AG08396 (cell line): ENCODE results near the gene SRSF3.
"Not testable (repeated sequence)": the region's sequence is repeated elsewhere in the genome, so short reads cannot be mapped to it uniquely, and the experiment has no call there.

ENCODE experiments used
- DNase-seq: peaks from one replicate; pipeline ENCODE4 v3.0.0; 2012; ENCODE audit warnings: low spot score, mixed read lengths

Gene SRSF3

GRCh38 chr6:36605143-36605542 is 11.0 kb downstream of the SRSF3 start:
- no peak for DNase-seq

- DNase-seq = no peak
Measured at GRCh38 chr6:36605560-36606391, 11.6 kb downstream of the SRSF3 start.

- not testable (repeated sequence) for DNase-seq
Measured at GRCh38 chr6:36607305-36607682, 13.1 kb downstream of the SRSF3 start.

- DNase-seq = no peak
Measured at GRCh38 chr6:36607683-36608386, 13.7 kb downstream of the SRSF3 start.

DNA sequence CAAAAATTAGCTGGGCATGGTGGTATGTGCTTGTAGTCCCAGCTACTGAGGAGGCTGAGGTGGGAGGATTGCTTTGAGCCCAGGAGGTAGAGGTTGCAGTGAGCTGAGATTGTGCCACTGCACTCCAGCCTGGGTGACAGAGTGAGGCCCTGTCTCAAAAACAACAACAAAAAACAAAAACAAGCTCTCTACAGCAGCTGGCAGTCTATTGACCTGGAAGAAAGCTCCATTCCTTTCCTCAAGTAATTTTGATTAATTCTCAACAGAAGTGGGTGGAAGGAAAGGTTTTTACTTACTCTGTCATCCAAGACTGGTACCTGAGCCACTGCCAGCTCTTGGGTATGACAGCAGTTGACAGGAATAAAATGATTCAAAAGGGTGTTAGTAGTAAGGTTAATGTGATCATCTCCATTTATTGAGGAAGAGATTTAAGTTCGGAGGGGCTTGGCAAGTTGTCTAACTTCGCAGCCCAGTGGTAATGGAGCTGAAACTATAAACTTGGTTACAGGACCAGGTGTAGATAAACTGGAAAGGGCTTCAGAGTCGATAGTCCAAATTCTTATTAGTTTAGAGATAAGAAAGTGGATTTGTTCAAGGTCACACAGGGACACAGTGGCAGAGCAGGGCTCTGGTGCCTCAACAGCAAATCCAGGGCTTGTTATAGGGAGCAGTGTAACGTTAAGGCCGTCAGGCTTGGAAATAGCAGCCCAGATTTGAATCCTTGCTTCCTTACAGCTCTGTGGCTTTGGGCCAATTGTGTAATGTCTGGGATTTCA is 14.8 kb downstream of the SRSF3 start:
- no peak for DNase-seq

GRCh38 chr6:36609582-36609981 is 15.4 kb downstream of the SRSF3 start:
- no peak for DNase-seq

GRCh38 chr6:36610041-36610955 is 16.1 kb downstream of the SRSF3 start:
- no peak for DNase-seq

DNA sequence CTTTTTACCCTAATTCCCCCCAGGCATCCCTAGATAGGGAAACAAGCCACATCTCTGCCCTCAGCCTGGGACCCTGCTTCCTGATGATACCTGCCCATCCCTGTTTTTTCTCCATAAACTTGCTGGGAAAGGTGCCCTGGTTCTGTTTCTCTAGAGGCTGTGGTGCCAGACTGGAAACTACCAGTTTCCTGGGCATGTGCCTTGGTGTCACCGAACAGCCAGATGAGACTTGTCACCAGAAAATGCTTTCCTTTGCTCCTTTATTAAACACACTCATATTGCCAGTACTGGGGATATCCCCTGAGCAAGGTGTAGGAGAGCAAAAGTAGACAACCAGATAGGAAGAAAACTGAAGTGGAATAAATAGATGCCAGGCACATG is 16.8 kb downstream of the SRSF3 start:
- DNase-seq = no peak

DNA sequence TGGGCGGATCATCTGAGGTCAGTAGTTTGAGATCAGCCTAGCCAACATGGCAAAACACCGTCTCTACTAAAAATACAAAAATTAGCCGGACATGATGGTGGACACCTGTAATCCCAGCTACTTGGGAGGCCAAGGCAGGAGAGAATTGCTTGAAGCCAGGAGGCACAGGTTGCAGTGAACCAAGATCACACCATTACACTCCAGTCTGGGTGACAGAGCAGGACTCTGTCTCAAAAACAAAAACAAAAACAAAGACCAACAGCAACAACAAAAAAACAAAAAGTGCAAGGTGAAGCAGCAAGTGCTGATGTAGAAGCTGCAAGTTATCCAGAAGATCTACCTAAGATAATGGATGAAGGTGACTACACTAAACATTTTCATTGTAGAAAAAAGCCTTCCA is 17.5 kb downstream of the SRSF3 start:
- DNase-seq = not testable (repeated sequence)

GRCh38 chr6:36612101-36612625 is 18.0 kb downstream of the SRSF3 start:
- no peak for DNase-seq

GRCh38 chr6:36613200-36613995 is 19.2 kb downstream of the SRSF3 start:
- DNase-seq = no peak

- DNase-seq = peak; percentile 55
Measured at GRCh38 chr6:36615018-36615761, 21.0 kb downstream of the SRSF3 start.

- no peak for DNase-seq
Measured at GRCh38 chr6:36616893-36617521, 22.8 kb downstream of the SRSF3 start.

DNA sequence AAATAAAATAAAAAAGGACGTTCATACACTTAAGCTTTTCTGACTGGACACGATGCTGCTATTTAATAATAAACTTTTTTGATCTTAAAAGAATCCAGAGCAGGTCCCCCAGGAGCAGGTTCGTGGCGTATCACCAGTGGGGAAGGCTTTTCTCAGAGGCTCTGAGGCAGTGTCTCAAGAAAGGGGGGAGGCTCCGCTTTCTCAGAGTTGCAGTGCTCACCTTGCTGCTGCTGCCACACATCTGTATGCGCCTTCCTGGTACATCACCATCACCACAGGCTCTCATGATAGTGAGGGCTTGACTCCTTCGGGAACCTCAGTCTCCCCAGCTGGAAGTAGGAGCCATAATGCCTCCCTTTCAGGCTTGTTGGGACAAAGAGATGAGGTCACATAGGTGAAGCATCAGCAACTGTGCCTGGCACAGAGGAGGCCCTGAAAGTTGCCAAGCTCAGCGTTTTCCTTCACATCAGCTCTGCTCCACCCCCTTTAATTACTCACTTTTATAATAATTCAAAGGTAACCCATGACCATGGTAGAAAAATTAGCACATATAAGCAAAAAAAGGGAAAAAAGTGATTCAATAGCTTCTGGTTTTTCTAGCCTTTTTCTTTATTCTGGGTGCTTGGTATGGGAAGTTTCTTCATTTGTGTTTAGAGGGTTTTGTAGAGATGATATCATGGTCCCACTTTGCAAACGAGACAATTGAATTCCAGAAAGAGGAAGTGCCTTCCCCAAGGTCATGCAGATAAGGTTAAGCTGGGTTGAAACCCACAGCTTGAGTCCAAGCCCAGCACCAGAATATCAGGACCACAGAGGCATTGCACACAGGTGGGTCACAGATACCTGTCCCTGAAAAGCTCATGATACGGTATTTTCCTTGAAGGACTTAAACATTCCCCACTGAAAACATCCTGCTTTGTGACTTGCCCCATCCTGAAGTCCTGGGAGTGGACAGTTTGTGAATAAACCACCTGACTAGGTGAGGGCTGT is 24.5 kb downstream of the SRSF3 start:
- no peak for DNase-seq

- no peak for DNase-seq
Measured at GRCh38 chr6:36621371-36621855, 27.3 kb downstream of the SRSF3 start.

DNA sequence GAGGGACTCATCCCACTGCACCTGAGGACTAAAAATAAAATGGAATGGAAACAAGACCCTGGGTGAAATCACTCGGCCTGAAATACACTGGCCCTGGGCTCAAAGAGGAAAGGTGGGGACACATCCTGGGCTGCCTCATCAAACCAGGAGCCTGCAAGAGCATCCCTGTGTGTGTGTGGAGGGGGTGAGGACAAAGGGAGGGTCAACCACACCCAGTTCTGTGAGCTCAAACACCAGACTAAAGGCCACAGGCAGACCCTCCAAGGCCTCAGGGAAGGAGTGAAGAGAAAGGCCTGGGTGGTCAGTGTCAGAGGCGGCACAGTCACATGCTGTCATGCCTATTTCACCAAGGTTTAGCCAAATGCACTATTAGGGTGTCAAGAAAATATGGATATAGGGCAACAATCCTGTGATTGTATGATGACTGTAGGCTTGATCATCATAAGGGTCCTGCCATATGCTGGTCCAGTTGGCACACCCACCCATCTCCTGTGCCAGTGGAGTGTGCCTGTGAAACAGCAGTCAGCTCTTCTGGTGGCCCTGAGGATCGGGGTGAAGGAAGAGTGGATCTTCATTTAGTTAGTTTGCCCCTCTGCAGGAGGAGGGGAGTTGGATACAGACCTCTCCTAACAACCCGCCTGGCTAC is 28.9 kb downstream of the SRSF3 start:
- DNase-seq = no peak
